IPS-11a (cell line): ENCODE measurements around the gene ADCY9.
"Not testable (repeated sequence)": the region's sequence is repeated elsewhere in the genome, so short reads cannot be mapped to it uniquely, and the experiment has no call there.

Experiments
- H3K4me3 ChIP-seq: one replicate; pipeline ENCODE4 v1.5.1; 2013; ENCODE audit warnings: low read depth, low read length, control low read depth

Gene ADCY9

DNA sequence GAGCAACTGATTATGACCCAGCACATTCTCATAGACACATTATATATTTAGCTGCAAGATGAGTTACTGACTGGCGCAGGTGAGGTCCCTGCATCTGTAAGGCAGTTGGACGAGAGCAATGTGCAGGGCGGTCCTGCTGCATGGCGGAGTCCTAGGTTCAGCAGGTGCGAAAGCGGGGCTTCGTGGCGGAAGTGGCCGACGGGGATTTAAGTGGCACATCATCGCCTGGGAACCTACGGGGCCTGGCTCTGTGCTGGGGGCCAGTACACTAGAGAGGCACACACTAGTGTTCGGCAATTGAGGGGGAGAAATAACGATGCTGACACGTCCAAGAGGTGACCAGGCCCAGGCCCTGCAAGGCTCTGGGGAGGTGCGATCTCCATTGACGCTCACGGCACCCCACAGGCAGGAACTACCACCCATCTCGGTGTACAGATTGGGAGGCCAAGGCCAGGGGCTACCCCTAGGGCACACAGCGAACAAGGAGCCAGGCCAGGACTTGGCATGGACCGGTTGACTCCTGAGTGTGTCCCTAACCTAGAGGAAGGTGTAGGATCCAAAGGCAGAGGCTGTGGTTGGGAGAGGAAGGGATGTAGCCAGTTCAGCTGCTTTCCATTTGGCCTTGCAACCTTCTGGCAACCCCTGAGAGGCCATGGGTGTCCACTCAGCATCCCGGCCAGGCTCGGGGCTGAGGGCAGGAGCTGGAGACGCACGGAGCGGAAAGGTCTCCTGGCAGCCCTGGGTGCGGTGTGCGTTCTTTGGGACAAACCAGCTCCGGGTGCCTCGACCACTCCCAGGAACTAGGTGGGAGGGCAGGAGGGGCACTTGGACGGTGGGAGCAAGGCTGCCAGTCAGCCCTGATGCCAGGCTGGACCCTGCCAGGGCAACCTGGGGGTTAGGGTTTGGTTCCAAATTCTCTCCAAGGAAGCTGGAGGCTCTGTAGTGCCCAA is 131.9 kb downstream of the ADCY9 start:
- no peak overlapping the region for H3K4me3 ChIP-seq

DNA sequence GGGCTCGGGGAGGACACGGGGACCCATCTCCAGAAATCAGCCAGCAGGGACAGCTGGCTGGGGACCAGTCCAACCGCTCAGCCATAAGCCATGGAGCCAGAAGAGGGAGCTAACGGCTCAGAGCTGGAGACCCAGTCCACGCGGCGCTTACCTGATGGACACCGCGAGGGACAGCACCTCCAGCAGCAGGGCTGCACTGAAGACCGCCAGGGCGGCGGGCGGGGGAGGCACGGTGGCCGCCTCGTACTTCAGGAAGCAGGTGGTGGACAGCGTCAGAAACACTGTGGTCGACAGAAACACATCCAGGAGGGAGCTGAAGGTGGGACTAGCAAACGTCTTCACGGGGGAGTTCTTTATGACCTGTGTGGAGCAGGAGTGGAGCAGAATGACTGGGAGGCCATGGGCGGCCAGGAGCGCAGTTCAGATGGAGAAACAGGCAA is 133.1 kb downstream of the ADCY9 start:
- H3K4me3 ChIP-seq, result no peak overlapping the region

DNA sequence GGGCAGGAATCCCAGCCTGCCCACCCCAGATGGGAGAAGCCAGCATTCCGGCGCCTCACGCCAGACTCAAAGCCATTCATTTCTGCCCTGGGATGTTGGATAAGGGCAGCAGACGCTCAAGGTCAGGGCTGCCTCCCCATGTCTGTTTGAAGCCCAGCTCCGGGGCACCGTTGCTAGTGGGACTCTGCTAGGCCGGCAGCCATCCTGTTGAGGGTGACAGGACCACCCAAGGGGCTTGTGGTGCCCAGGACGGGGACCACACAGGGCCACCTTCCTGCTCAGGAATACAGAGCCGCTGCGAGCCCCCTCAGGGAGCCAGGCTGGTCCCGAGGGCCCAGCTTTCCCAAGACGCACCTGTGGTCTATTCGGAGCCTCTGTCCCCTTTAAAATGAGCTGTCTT is 134.0 kb downstream of the ADCY9 start:
- no peak overlapping the region for H3K4me3 ChIP-seq

DNA sequence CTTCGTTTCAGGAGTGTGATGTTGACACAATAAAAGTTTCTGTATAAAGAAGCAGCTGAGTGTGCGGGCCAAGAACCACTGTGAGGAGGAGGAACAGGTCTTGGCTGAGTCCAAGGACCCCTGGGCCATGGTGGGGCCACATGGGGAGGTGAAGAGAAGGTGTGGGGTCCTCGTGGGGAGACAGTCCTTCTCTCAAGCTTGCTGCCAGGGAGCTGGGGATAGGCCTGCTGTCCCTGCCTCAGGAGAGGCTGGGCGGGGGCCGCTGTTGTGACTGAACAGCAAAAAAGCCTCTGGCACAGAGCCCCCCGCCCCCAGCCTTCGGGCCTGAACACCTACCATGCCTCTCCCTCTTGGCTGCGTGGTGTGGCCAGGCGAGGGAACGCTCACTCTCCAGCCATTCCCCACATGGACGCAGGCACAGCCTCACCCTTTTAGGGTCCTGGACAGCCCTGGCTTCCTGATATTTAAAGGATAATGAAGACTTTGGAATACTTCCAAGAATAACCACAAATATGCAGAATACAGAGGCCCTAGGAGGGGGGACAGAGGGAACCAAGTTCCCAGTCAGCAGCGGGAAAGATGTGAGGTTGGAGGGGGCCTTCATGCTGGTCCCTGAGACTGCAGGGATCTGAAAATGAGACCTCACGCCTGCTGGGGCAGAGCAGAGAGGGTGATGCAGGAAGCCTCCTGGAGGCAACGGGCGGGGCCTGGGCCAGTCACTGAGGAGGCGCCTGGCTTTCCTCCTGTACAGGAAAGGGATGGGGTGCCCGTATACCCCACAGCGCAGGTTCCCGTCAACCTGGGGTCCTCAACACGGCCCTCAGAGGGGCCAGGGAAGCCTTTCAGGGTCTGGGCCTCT is 135.8 kb downstream of the ADCY9 start:
- H3K4me3 ChIP-seq, result no peak overlapping the region

DNA sequence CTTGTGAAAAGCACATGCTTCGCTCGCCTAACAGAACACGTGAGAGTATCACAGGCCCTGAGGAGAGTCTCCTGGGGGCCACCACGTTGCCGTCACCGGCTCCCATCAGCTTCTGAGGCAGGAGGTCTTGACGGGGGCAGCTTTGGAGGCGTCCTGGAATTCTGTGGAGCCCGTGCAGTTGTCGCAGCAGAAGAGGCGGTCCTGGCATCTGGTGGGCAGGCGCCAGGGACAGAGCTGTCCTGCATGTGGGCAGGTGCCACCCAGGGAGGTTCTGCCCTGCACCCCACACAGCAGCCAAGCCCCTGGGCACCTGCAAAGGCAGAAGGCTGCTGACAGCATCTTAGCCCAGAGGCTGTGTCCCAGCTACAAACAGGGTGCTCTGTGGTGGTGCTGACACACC is 136.7 kb downstream of the ADCY9 start:
- no peak overlapping the region for H3K4me3 ChIP-seq

DNA sequence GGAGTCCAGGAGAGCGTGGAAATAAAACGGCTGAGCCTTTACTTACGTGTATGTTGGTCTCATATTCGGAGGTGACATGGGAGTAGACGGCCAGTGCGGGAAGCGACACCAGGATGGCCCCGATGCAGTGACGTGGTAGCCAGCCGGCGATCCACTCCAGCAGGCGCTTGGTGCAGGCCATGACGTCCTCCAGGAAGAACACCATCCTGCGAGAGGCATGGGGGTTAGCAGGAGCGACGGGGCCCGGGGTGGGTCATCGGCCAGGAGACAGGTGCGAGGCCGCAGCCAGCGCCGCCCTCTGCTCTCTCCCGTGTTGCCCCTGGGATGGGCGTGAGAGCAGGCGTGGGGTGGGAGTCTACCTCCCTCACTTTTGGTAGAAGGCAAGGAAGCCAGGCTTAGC is 137.2 kb downstream of the ADCY9 start:
- H3K4me3 ChIP-seq, result no peak overlapping the region

DNA sequence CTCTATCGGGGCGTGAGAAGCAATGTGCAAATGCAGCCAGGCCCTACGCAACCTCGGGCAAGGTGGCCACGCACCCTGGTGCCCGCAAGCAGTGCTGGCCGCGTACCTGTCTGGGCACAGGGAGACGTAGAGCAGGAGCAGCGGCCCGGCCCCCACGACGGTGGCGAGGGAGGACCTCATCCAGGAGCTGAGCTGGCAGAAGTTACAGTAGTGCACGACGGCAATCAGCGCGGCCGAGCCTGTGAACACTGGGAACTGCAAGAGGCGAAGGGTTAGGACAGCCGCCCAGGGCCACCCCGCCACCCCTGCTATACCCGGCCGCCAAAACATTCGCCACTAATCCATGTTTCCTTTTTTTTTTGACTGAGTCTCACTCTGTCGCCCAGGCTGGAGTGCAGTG is 138.9 kb downstream of the ADCY9 start:
- H3K4me3 ChIP-seq, result no peak overlapping the region

DNA sequence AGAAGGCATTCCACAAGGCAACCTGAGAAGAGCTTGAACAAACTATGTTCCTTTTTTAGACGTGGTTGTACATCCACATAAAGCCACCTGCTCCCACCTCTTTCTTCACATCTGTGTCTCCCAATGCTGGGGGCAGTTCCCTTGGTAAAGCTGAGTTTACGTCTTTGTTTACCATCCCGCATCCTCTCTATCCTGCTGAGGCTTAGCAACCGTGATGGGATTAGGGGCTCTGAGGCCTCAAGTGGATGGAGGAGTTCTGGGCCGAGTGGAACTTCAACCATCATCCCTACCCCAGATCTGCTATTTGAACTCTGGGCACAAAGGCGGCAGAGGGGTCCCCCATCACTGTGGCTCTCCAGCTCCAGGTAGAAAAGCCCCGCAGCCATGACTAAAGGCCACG is 141.5 kb downstream of the ADCY9 start:
- no peak overlapping the region for H3K4me3 ChIP-seq

DNA sequence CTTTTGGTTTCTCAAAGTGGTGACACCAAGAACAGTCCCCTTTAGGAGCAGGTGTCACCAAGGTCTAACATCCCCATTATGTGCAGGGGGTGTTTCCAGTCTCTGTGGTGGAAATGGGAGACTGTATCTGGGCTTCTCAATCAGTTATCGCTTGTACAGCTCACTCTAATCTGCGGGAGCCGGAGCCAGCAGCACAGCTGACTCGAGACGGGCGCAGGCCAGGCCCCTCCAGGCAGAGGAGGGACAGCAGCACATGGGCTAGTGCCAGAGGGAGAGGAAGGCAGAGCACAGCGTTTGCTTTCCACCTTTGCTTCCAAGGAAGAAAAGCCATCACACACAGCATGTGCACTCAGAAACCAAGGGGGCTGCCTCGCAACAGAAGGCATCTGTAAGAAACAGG is 144.5 kb downstream of the ADCY9 start:
- no peak overlapping the region for H3K4me3 ChIP-seq

DNA sequence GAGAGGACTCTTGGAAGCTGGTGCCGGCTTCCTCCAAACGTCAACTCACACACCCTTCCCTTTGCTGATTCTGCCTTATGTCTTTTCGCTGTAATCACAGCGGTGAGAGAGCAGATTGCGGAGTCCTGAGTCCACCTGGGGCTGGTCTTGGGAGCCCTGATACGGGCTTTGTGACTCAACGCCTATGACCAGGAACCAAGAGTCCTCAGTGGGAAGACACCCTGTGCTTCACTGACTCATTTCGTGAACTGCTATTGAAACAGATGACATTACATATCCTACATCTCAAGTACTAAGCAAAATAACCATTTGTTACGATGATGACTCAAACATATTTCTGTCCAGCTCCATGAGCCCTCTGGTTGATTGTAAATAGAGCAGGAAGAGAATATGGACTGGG is 145.0 kb downstream of the ADCY9 start:
- no peak overlapping the region for H3K4me3 ChIP-seq

DNA sequence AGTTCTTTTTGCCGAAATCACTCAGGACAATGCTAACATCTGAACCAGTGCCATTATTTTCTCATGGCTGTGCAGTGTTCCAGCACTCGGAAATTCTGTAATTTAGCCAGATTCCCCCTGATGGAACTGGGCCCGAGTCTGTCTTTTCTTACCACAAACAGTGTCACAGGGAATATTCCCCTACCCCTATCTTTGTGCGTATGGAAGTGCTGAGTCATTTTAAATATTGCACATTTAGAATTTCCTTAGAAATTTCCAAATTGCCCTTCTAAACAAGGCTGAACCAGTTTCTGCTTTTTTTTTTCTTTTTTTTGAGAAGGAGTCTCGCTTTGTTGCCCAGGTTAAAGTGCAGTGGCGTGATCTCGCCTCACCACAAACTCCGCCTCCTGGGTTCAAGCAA is 147.7 kb downstream of the ADCY9 start:
- H3K4me3 ChIP-seq, result no peak overlapping the region

DNA sequence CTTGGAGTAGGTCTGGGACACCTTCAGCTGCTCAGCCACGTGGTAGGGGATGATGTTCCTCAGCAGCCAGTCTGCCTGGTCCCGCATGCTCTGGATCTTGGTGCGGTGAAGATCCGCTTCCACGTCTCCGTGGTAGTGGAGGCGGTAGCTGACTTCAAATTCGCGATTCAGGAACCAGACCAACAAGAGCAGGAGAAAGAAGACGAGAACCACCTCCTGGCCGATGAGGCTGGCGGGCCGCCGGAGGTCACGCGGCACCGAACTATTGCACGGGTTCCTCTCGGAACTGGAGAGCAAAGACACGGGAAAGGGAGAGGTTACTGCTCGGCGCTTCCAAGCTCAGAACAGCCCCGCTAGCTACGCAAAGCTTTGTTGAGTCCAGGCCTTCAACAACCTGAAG is 149.6 kb downstream of the ADCY9 start:
- no peak overlapping the region for H3K4me3 ChIP-seq

DNA sequence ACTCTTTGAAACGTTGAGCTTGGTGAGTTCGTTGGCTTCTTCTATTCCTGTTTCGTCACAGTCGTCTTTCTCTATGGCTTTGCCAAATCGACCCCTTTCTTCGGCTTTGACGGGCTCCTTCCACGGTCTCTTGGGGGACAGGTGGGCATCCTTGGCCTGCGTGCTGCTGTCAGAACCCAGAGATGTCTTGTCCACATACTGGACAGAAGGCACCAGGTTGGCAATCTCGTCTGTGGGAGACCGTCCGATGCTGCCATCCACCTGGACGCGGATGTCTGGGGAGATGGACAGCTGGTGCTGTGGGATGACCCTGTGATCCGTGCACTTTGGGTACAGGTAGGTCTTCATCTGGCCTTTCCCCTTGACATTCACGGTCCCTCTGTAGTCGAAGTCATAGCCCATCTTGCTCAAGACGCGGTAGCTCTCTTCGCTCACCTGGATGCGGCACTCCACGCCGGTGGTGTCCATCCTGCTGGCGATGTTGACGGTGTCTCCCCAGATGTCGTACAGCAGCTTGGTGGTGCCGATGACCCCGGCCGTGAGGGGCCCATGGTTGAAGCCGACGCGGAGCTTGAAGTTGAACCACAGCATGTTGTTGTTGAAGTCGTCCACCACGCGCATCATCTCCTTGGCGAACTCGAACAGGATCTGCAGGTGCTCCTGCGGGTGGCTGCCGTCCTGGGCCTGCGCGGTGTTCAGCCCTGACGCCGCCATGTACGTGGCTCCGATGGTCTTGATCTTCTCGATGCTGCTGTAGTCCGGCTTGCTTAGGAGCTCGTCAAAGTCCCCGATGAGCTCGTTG is 150.3 kb downstream of the ADCY9 start:
- H3K4me3 ChIP-seq, result no peak overlapping the region

DNA sequence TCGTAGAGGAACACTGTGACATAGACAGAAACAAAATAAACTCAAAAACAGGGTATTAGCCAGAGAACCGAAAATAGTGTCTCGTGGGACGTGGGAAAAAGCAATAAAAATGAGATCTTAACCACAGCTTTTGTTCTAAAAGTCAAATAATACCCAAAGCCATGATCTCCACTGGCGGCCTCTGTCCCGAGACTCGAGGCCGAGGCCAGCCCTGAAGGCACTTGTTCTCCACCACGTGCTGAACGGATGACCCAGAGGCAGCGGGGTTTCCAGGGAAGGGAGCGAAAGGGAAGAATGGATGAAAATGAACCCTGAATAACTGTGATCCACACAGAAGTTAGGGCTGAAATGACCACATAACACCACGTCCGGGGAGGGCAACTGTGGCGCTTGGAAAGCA is 150.9 kb downstream of the ADCY9 start:
- no peak overlapping the region for H3K4me3 ChIP-seq

DNA sequence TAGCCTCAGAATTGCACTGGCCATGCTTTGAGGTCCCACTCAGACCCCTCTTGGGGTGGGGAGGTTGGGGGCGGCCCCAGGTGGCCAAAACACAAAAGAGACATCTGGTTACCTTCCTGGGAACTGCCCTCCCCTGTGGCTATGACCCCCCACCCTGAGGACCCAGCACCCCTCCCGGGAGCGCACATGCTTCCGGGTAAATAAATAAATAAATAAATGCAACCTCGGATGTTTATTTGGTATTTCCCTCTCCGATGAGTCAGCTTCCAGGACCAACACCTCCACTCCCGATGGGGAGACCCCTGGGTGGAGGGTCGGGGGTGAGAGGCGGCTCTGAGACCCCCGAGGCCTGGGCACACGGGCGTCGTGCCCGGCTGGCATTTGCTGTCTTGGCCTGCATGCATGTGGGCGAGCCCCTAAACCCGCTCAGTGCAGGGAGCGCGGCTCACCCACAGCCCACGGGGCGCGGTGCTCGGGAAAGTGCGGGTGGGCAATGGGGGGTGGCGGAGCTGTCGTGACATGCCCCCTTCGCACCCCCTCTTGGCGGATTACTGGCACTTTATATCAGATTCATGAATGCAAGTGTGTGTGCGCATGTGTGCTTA is 151.5 kb downstream of the ADCY9 start:
- H3K4me3 ChIP-seq, result no peak overlapping the region

DNA sequence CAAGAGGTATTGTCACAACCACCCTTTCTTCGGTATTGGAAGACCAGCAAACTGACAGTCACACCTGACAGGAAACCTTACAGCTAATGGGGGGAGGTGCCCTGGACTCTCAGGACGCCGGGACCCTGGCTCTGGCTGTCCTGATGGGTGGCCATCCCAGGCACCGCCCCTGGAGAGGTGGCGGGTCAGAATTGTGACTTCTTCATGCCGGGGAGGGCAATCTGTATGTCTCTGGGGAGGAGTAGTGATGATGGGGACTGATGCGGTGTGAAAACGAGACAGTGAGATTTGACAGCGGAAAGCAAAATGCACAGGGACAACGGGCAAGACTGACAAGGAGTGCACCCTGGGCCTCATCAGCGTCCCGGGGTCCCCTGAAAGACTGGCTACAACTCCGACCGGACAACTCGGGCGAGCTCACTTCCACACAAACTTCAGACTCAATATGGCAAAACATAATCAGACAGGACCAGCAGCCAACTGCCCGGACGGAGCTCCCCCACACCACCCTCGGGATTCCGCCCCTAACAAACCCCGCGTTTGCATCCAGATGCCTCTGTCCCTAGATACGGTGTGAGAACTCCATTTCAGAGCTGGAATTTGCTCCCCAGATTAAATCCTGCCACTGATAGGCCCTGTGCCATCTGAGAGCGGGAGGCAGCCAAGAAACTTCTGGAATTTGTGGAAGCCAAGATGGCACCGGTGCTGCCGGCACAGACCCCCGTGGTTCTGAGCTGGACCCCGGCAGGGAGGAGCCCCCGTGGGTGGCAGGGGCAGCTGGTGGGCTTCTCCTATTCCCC is 152.2 kb downstream of the ADCY9 start:
- no peak overlapping the region for H3K4me3 ChIP-seq

DNA sequence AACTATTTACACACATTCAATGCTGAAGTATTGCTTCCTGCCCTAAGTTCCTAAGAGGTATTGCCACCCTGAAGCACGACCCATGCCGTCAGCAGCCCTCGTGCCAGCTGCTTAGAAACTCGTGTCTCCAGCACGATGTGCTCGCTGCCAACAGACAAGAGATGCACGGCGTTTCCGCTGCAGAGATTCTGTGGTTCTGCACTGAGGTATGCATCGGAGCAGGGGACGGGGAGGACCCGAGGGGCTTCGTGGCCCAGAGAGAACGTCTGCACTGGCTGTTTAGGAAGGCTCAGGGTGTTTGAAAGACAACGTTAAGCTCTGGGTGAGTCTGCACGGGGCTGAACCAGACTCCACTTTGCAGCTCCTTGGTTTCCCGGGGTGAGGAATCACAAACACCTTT is 153.0 kb downstream of the ADCY9 start:
- no peak overlapping the region for H3K4me3 ChIP-seq

DNA sequence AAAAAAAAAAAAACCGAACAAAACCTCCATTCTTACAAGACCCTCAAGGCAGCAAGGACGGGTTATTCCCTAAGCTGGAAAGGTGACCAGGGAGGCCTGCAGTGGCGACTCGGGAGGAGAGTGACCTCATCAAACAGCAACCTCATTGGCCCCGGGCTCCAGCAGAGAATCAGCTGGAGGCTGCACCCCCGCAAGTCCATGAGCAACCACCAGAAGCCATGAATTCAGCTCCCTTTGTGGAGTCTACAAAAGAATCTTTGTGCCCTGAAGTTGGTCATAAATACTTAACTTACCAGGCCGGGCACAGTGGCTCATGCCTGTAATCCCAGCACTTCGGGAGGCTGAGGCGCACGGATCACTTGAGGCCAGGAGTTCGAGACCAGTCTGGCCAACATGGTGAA is 154.8 kb downstream of the ADCY9 start:
- no peak overlapping the region for H3K4me3 ChIP-seq

DNA sequence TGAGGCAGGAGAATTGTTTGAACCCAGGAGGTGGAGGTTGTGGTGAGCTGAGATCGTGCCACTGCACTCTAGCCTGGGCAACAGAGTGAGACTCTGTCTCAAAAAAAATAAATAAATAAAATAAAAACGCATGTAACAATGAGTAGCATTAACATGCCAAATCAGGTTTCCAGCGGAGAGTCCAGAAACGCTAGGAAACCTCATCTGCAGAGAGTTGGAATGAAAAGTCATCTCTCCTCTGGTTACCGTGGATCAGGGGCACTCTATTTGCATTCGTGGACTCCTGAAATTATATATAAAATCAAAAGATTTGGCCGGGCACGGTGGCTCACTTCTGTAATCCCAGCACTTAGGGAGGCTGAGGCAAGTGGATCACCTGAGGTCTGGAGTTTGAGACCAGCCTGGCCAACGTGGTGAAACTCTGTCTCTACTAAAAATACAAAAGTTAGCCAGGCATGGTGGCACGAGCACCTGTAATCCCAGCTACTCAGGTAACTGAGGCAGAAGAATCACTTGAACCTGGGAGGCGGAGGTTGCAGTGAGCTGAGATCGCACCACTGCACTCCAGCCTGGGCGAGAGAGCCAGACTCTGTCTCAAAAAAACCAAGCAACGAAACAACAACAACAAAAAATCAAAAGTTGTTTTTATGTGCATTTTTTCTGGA is 156.2 kb downstream of the ADCY9 start:
- not testable (repeated sequence) for H3K4me3 ChIP-seq
